ENCODE measurements around the gene RAVER2.

DNA sequence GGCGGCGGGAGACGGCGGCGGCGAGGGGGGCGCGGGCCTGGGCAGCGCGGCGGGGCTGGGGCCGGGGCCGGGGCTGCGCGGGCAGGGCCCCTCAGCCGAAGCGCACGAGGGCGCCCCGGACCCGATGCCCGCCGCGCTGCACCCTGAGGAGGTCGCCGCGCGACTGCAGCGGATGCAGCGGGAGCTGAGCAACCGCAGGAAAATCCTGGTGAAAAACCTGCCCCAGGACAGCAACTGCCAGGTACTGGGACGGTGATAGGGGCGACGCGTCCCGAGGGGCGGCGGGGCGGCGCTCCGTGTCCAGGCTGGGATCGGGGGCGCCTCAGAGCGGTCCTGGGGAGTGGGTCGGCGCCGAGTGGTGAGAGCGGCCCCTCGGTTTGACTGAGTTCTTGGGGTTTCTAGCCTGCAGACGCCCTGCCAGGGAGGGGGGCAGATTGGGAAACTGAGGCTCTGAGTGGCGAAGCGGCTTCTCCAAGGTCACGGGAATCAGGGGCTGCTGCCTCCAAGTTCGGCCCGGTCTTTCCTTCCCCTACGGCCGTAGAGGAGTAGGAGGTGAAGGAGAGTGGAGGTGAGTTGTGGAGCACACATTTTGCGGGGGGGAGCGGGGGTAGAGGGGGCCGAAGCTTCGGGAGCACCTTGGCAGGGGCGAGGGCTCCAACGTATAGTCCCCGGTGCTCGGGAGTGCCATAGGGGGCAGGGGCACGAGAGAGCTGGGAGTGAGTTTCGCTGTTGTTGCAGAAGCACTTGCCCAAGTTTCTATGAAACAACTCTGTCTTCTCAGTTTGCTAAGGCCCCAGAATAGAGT, 508 bp downstream of the RAVER2 start:
- no peak for TF ChIP-seq GABPA (IDR thresholded peaks at IDR 0.05; ENCODE audit: low read depth)
- TF ChIP-seq CTCF (IDR thresholded peaks at IDR 0.05; ENCODE audit: insufficient read depth, low read length), result no peak
- TF ChIP-seq POLR2AphosphoS5 (IDR thresholded peaks at IDR 0.05; ENCODE audit: low read depth), result peak; percentile 16; the same call in 1 of the 2 replicates
- TF ChIP-seq, protein P1, sequence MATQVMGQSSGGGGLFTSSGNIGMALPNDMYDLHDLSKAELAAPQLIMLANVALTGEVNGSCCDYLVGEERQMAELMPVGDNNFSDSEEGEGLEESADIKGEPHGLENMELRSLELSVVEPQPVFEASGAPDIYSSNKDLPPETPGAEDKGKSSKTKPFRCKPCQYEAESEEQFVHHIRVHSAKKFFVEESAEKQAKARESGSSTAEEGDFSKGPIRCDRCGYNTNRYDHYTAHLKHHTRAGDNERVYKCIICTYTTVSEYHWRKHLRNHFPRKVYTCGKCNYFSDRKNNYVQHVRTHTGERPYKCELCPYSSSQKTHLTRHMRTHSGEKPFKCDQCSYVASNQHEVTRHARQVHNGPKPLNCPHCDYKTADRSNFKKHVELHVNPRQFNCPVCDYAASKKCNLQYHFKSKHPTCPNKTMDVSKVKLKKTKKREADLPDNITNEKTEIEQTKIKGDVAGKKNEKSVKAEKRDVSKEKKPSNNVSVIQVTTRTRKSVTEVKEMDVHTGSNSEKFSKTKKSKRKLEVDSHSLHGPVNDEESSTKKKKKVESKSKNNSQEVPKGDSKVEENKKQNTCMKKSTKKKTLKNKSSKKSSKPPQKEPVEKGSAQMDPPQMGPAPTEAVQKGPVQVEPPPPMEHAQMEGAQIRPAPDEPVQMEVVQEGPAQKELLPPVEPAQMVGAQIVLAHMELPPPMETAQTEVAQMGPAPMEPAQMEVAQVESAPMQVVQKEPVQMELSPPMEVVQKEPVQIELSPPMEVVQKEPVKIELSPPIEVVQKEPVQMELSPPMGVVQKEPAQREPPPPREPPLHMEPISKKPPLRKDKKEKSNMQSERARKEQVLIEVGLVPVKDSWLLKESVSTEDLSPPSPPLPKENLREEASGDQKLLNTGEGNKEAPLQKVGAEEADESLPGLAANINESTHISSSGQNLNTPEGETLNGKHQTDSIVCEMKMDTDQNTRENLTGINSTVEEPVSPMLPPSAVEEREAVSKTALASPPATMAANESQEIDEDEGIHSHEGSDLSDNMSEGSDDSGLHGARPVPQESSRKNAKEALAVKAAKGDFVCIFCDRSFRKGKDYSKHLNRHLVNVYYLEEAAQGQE (IDR thresholded peaks at IDR 0.05; ENCODE audit: insufficient replicate concordance, low read depth), result no peak

Data from HL-60 (cell line).